HG02981 (cell line): ENCODE results near the gene LMTK2.

Experiments used
- ATAC-seq: cut with Tn5 transposase; IDR thresholded peaks from one replicate; pipeline ENCODE4 v1.9.1; 2021; ENCODE audit warnings: mild to moderate bottlenecking, moderate library complexity; ENCODE audit not compliant: unreplicated experiment

Gene LMTK2

GRCh38 chr7:98252425-98253054, 145.9 kb downstream of the LMTK2 start:
- ATAC-seq = no peak

GRCh38 chr7:98254516-98254915, 147.9 kb downstream of the LMTK2 start:
- ATAC-seq = no peak

DNA sequence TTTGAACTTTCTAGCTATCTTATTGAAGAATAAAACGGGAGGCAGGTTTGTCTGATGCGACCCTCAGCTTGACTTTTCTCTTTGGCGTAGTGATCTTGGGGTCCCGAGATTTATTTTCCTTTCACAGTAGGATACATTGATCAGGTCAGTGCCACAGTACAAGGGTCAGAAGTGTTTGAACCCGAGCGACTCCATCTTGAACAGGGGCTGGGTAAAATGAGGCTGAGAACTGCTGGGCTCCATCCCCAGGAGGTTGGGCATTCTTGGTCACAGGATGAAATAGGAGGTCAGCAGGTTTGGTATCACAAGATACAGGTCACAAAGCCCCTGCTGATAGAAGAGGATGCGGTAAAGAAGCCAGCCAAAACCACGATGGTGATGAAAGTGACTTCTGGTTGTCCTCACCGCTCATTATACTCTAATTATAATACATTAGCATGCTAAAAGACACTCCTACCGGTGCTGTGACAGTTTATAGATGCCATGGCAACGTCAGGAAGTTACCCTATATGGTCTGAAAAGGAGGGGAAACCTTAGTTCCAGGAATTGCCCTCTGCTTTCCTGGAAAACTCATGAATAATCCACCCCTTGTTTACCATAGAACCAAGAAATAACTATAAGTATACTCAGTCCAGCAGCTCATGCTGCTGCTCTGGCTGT, 148.4 kb downstream of the LMTK2 start:
- no peak for ATAC-seq

- no peak for ATAC-seq
These were observed 149.8 kb downstream of the LMTK2 start for GRCh38 chr7:98256431-98256830.

- ATAC-seq = no peak
These were observed 151.0 kb downstream of the LMTK2 start for GRCh38 chr7:98257701-98258100.
